GM23338 (cell line): ENCODE results near the gene ANAPC7. TPM values are rescaled to one million over a fixed set of nuclear protein-coding genes. Genes with fewer than 3 reads are reported as not detected.
A peak's percentile ranks its signal among the peaks of the same experiment; 100 is the strongest.

Experiments used
- ATAC-seq: fragments of 200-7000 bp; cut with Tn5 transposase; 3 replicates; pipeline ENCODE4 v1.9.1; 2020
- DNase-seq: peaks from one replicate; pipeline ENCODE4 v3.0.0-alpha.2; 2015; ENCODE audit warnings: low spot score
- H2AFZ ChIP-seq: fragments of 200-600 bp; sonication (generic); 2 replicates; pipeline ENCODE4 v1.8.0; 2016; ENCODE audit warnings: antibody characterized with exemption, mild to moderate bottlenecking, moderate library complexity
- H3F3A ChIP-seq: fragments of 200-600 bp; sonication (generic); replicated peaks from 2 replicates; pipeline ENCODE4 v1.8.0; 2017; ENCODE audit warnings: antibody characterized with exemption, mixed run types, low read depth
- H3K27ac ChIP-seq: fragments of 200-600 bp; sonication (generic); 2 replicates; pipeline ENCODE4 v1.6.1; 2016; ENCODE audit warnings: low read depth
- H3K27me3 ChIP-seq: fragments of 200-600 bp; sonication (generic); 2 replicates; pipeline ENCODE4 v1.8.0; 2016; ENCODE audit warnings: mild to moderate bottlenecking, mixed run types, moderate library complexity; ENCODE audit not compliant: insufficient read depth
- H3K36me3 ChIP-seq: fragments of 200-600 bp; sonication (generic); 2 replicates; pipeline ENCODE4 v1.8.0; 2016; ENCODE audit warnings: mild to moderate bottlenecking; ENCODE audit not compliant: insufficient read depth
- H3K4me1 ChIP-seq: fragments of 200-600 bp; sonication (generic); 2 replicates; pipeline ENCODE4 v1.8.0; 2016; ENCODE audit warnings: mild to moderate bottlenecking, moderate library complexity; ENCODE audit not compliant: insufficient read depth
- H3K4me2 ChIP-seq: fragments of 200-600 bp; sonication (generic); 2 replicates; pipeline ENCODE4 v1.7.1; 2017; ENCODE audit warnings: mixed run types
- H3K4me3 ChIP-seq: fragments of 200-600 bp; sonication (generic); 2 replicates; pipeline ENCODE4 v1.6.1; 2016; ENCODE audit warnings: mixed run types
- H3K79me2 ChIP-seq: fragments of 200-600 bp; sonication (generic); replicated peaks from 2 replicates; pipeline ENCODE4 v1.8.0; 2017; ENCODE audit warnings: mild to moderate bottlenecking; ENCODE audit not compliant: insufficient read depth
- H3K9me2 ChIP-seq: fragments of 200-600 bp; sonication (generic); 2 replicates; pipeline ENCODE4 v1.8.0; 2017; ENCODE audit not compliant: insufficient read depth
- H4K20me1 ChIP-seq: fragments of 200-600 bp; sonication (generic); replicated peaks from 2 replicates; pipeline ENCODE4 v1.8.0; 2017; ENCODE audit warnings: mild to moderate bottlenecking; ENCODE audit not compliant: insufficient read depth
- H3K27ac Mint-ChIP-seq: 2 replicates; pipeline ENCODE4 v1.8.0; 2020; ENCODE audit warnings: inconsistent platforms, mild to moderate bottlenecking, moderate library complexity, mixed read lengths
- H3K27me3 Mint-ChIP-seq: 3 replicates; pipeline ENCODE4 v1.8.0; 2022; ENCODE audit warnings: low read depth, mild to moderate bottlenecking, moderate library complexity, mixed read lengths, inconsistent platforms; ENCODE audit not compliant: insufficient read depth, poor library complexity
- H3K36me3 Mint-ChIP-seq: 3 replicates; pipeline ENCODE4 v1.8.0; 2021; ENCODE audit warnings: low read depth, mild to moderate bottlenecking, inconsistent platforms, moderate library complexity, mixed read lengths
- H3K4me1 Mint-ChIP-seq: 3 replicates; pipeline ENCODE4 v1.8.0; 2020; ENCODE audit warnings: mild to moderate bottlenecking, inconsistent platforms, mixed read lengths
- H3K4me3 Mint-ChIP-seq: 3 replicates; pipeline ENCODE4 v1.8.0; 2021; ENCODE audit warnings: moderate library complexity, mild to moderate bottlenecking, inconsistent platforms, mixed read lengths
- H3K9me3 Mint-ChIP-seq: 3 replicates; pipeline ENCODE4 v1.8.0; 2020; ENCODE audit warnings: moderate library complexity, mild to moderate bottlenecking, inconsistent platforms, mixed read lengths
- CREB1 ChIP-seq: fragments of 250-450 bp; sonication (Bioruptor Pico); IDR thresholded peaks from 2 replicates; pipeline ENCODE4 v1.5.0; 2020; ENCODE audit warnings: low read depth, mild to moderate bottlenecking, moderate library complexity
- CTCF ChIP-seq, 2 experiments: fragments of 200-600 bp in 1 of 2; sonication (generic) in 1 of 2; conservative IDR thresholded peaks; 2 replicates each; pipeline versions ENCODE4 v1.5.1 to v1.6.1; 2016 to 2017; ENCODE audit warnings: antibody characterized with exemption in 2 of 2, low read depth in 2 of 2, mild to moderate bottlenecking in 2 of 2, moderate library complexity in 1 of 2
- EZH2phosphoT487 ChIP-seq: fragments of 200-600 bp; sonication (generic); IDR thresholded peaks from one replicate; pipeline ENCODE4 v1.8.1; 2018; ENCODE audit warnings: antibody characterized with exemption; ENCODE audit not compliant: unreplicated experiment
- JUNB ChIP-seq: IDR thresholded peaks from one replicate; pipeline ENCODE4 v1.6.1; 2016; ENCODE audit warnings: antibody characterized with exemption; ENCODE audit not compliant: unreplicated experiment
- POLR2AphosphoS5 ChIP-seq: IDR thresholded peaks from 2 replicates; pipeline ENCODE4 v1.6.1; 2016; ENCODE audit warnings: antibody characterized with exemption, low read depth
- REST ChIP-seq: IDR thresholded peaks from one replicate; pipeline ENCODE4 v1.6.1; 2018; ENCODE audit warnings: antibody characterized with exemption; ENCODE audit not compliant: unreplicated experiment
- STAT1 ChIP-seq: IDR thresholded peaks from one replicate; pipeline ENCODE4 v1.6.1; 2016; ENCODE audit warnings: antibody characterized with exemption; ENCODE audit not compliant: unreplicated experiment
- ZNF462 ChIP-seq: fragments of 250-450 bp; sonication (Bioruptor Pico); IDR thresholded peaks from 2 replicates; pipeline ENCODE4 v1.5.0; 2020; ENCODE audit warnings: mild to moderate bottlenecking, moderate library complexity
- polyA plus RNA-seq: library from polyadenylated mRNA; unstranded; fragments of >200 nt; fragmentation: Nextera tagmentation; extraction: Ambion mirVana; gene quantifications from 2 replicates; pipeline ENCODE4 v1.2.1, GENCODE V29; 2016
- total RNA-seq: library from RNA; depleted of rRNA; stranded (reverse); fragments of >200 nt; shearing (Covaris generic); gene quantifications from 2 replicates; pipeline ENCODE4 v1.2.3, GENCODE V29; 2014

Gene ANAPC7
- total and polyA plus RNA-seq, 2 experiments from 2014 or later: 71.0 to 99.3 TPM

- no peak for TF ChIP-seq ZNF462 (CRISPR knock-in tag)
- TF ChIP-seq CREB1 (CRISPR knock-in tag): no peak
- TF ChIP-seq CTCF (conservative IDR thresholded peaks at IDR 0.05; ENCODE audit: low read depth in 2 of 2): no peak
- TF ChIP-seq STAT1: no peak
- no peak for TF ChIP-seq JUNB
Observed at GRCh38 chr12:110353211-110353965, 50.1 kb downstream of the ANAPC7 start (continued).

GRCh38 chr12:110352401-110352800, 51.1 kb downstream of the ANAPC7 start:
- Histone ChIP-seq H3K4me3 (no peak overlapping the region), H3K27ac (peak overlapping the region; percentile 12; the same call in 1 of the 2 replicates), H3K9me2 (no peaks in the 10 kb centered on the region), H3K4me2 (no peak overlapping the region), H3K36me3 (peaks cover 7% of the 10 kb centered on the region), H3K4me1 (no peaks in the 10 kb centered on the region; the same call in 1 of the 2 replicates), H2AFZ (no peak overlapping the region), H3K79me2 (no peaks in the 10 kb centered on the region), H3K27me3 (no peaks in the 10 kb centered on the region), H4K20me1 (peaks cover 16% of the 10 kb centered on the region; the same call in 1 of the 2 replicates), H3F3A (peaks cover 32% of the 10 kb centered on the region)
- H3K4me3 Mint-ChIP-seq: no peak overlapping the region
- DNase-seq (no peak), ATAC-seq (no peak)
- H3K9me3 Mint-ChIP-seq: no peaks in the 10 kb centered on the region
- no peak overlapping the region for H3K27ac Mint-ChIP-seq
- peaks cover 32% of the 10 kb centered on the region for H3K36me3 Mint-ChIP-seq
- H3K27me3 Mint-ChIP-seq: peaks cover 17% of the 10 kb centered on the region
- no peaks in the 10 kb centered on the region for H3K4me1 Mint-ChIP-seq
- TF ChIP-seq POLR2AphosphoS5 (no peak), REST (no peak), STAT1 (no peak), CREB1 (CRISPR knock-in tag) (no peak), CTCF (conservative IDR thresholded peaks at IDR 0.05; ENCODE audit: low read depth in 2 of 2) (no peak), EZH2phosphoT487 (no peak)
